ENCODE data around the gene GLRX3. TPM values are rescaled to one million over a fixed set of nuclear protein-coding genes. Genes with fewer than 3 reads are reported as not detected.

GLRX3 gene
- total and polyA plus RNA-seq, 8 donors = 19.2 to 33.5 (median 27.7) TPM

GRCh38 chr10:130167193-130167592 lies 31.0 kb downstream of the GLRX3 start:
- Histone ChIP-seq H3K9me3 (no peaks in the 10 kb centered on the region), H3K36me3 (peaks cover 3 to 24% (median 14%) of the 10 kb centered on the region in 3 donors), H3K4me1 (no peaks in the 10 kb centered on the region), H3K27ac (no peak overlapping the region), H3K4me3 (no peak overlapping the region), H3K27me3 (no peaks in the 10 kb centered on the region)
- ATAC-seq (no peak), FAIRE-seq (no peak), DNase-seq (no peak)
- WGBS, 2 donors = 94 to 95% methylated on average over 7 of the region's 7 CpGs
- TF ChIP-seq, protein P1, sequence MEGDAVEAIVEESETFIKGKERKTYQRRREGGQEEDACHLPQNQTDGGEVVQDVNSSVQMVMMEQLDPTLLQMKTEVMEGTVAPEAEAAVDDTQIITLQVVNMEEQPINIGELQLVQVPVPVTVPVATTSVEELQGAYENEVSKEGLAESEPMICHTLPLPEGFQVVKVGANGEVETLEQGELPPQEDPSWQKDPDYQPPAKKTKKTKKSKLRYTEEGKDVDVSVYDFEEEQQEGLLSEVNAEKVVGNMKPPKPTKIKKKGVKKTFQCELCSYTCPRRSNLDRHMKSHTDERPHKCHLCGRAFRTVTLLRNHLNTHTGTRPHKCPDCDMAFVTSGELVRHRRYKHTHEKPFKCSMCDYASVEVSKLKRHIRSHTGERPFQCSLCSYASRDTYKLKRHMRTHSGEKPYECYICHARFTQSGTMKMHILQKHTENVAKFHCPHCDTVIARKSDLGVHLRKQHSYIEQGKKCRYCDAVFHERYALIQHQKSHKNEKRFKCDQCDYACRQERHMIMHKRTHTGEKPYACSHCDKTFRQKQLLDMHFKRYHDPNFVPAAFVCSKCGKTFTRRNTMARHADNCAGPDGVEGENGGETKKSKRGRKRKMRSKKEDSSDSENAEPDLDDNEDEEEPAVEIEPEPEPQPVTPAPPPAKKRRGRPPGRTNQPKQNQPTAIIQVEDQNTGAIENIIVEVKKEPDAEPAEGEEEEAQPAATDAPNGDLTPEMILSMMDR (IDR thresholded peaks at IDR 0.05) = no peak
- intact Hi-C loops (cut with DNase I) = no loop called here

- H3K36me3 ChIP-seq = peaks cover 4 to 24% (median 9%) of the 10 kb centered on the region in 3 donors
- TF ChIP-seq, protein P1 (IDR thresholded peaks at IDR 0.05) = no peak
- 91 to 98% methylated on average over 7 of the region's 7 CpGs for WGBS, 2 donors
Measured at GRCh38 chr10:130167707-130168106, 31.5 kb downstream of the GLRX3 start.

GRCh38 chr10:130169136-130169859 lies 33.1 kb downstream of the GLRX3 start:
- H3K4me1 ChIP-seq = no peaks in the 10 kb centered on the region
- TF ChIP-seq, protein P1 (IDR thresholded peaks at IDR 0.05) = no peak
- 77 to 80% methylated on average over 9 of the region's 9 CpGs for WGBS, 2 donors
- peaks cover 4 to 37% (median 8%) of the 10 kb centered on the region in 3 donors for H3K36me3 ChIP-seq
- H3K27ac ChIP-seq = no peak overlapping the region
- intact Hi-C loops (cut with DNase I) = no loop called here
- no peaks in the 10 kb centered on the region for H3K27me3 ChIP-seq
- FAIRE-seq = no peak
- no peak overlapping the region for H3K4me3 ChIP-seq
- ATAC-seq = no peak
- DNase-seq = no peak
- H3K9me3 ChIP-seq = no peaks in the 10 kb centered on the region

More at GRCh38 chr10:130167707-130168106, 31.5 kb downstream of the GLRX3 start:
- ATAC-seq (peak in 1 of 4 donors; percentile 16), FAIRE-seq (no peak), DNase-seq (no peak)
- Histone ChIP-seq H3K4me1 (no peaks in the 10 kb centered on the region), H3K9me3 (no peaks in the 10 kb centered on the region), H3K27me3 (no peaks in the 10 kb centered on the region), H3K4me3 (no peak overlapping the region), H3K27ac (no peak overlapping the region)
- intact Hi-C loops (cut with DNase I) = no loop called here

GRCh38 chr10:130171196-130171595 lies 35.0 kb downstream of the GLRX3 start:
- no peak for FAIRE-seq
- H3K27ac ChIP-seq = no peak overlapping the region
- WGBS, 2 donors = 89 to 92% methylated on average over 3 of the region's 3 CpGs

More at GRCh38 chr10:130171196-130171595, 35.0 kb downstream of the GLRX3 start:
- Histone ChIP-seq H3K4me3 (no peak overlapping the region), H3K36me3 (peaks cover 4 to 49% (median 8%) of the 10 kb centered on the region in 3 donors), H3K9me3 (no peaks in the 10 kb centered on the region), H3K4me1 (no peaks in the 10 kb centered on the region), H3K27me3 (no peaks in the 10 kb centered on the region)
- ATAC-seq = no peak
- TF ChIP-seq, protein P1 (IDR thresholded peaks at IDR 0.05) = no peak
- no peak for DNase-seq
- intact Hi-C loops (cut with DNase I) = no loop called here
